GM23338 (cell line): Measurements from ENCODE around the gene NFIA. TPM values are rescaled to one million over a fixed set of nuclear protein-coding genes. Genes with fewer than 3 reads are reported as not detected.

Experiments
- ATAC-seq: fragments of 200-7000 bp; cut with Tn5 transposase; 3 replicates; pipeline ENCODE4 v1.9.1; 2020
- DNase-seq: peaks from one replicate; pipeline ENCODE4 v3.0.0-alpha.2; 2015; ENCODE audit warnings: low spot score
- H2AFZ ChIP-seq: fragments of 200-600 bp; sonication (generic); 2 replicates; pipeline ENCODE4 v1.8.0; 2016; ENCODE audit warnings: antibody characterized with exemption, mild to moderate bottlenecking, moderate library complexity
- H3F3A ChIP-seq: fragments of 200-600 bp; sonication (generic); replicated peaks from 2 replicates; pipeline ENCODE4 v1.8.0; 2017; ENCODE audit warnings: antibody characterized with exemption, mixed run types, low read depth
- H3K27ac ChIP-seq: fragments of 200-600 bp; sonication (generic); 2 replicates; pipeline ENCODE4 v1.6.1; 2016; ENCODE audit warnings: low read depth
- H3K27me3 ChIP-seq: fragments of 200-600 bp; sonication (generic); 2 replicates; pipeline ENCODE4 v1.8.0; 2016; ENCODE audit warnings: mild to moderate bottlenecking, mixed run types, moderate library complexity; ENCODE audit not compliant: insufficient read depth
- H3K36me3 ChIP-seq: fragments of 200-600 bp; sonication (generic); 2 replicates; pipeline ENCODE4 v1.8.0; 2016; ENCODE audit warnings: mild to moderate bottlenecking; ENCODE audit not compliant: insufficient read depth
- H3K4me1 ChIP-seq: fragments of 200-600 bp; sonication (generic); 2 replicates; pipeline ENCODE4 v1.8.0; 2016; ENCODE audit warnings: mild to moderate bottlenecking, moderate library complexity; ENCODE audit not compliant: insufficient read depth
- H3K4me2 ChIP-seq: fragments of 200-600 bp; sonication (generic); 2 replicates; pipeline ENCODE4 v1.7.1; 2017; ENCODE audit warnings: mixed run types
- H3K4me3 ChIP-seq: fragments of 200-600 bp; sonication (generic); 2 replicates; pipeline ENCODE4 v1.6.1; 2016; ENCODE audit warnings: mixed run types
- H3K79me2 ChIP-seq: fragments of 200-600 bp; sonication (generic); replicated peaks from 2 replicates; pipeline ENCODE4 v1.8.0; 2017; ENCODE audit warnings: mild to moderate bottlenecking; ENCODE audit not compliant: insufficient read depth
- H3K9me2 ChIP-seq: fragments of 200-600 bp; sonication (generic); 2 replicates; pipeline ENCODE4 v1.8.0; 2017; ENCODE audit not compliant: insufficient read depth
- H4K20me1 ChIP-seq: fragments of 200-600 bp; sonication (generic); replicated peaks from 2 replicates; pipeline ENCODE4 v1.8.0; 2017; ENCODE audit warnings: mild to moderate bottlenecking; ENCODE audit not compliant: insufficient read depth
- H3K27ac Mint-ChIP-seq: 2 replicates; pipeline ENCODE4 v1.8.0; 2020; ENCODE audit warnings: inconsistent platforms, mild to moderate bottlenecking, moderate library complexity, mixed read lengths
- H3K27me3 Mint-ChIP-seq: 3 replicates; pipeline ENCODE4 v1.8.0; 2022; ENCODE audit warnings: low read depth, mild to moderate bottlenecking, moderate library complexity, mixed read lengths, inconsistent platforms; ENCODE audit not compliant: insufficient read depth, poor library complexity
- H3K36me3 Mint-ChIP-seq: 3 replicates; pipeline ENCODE4 v1.8.0; 2021; ENCODE audit warnings: low read depth, mild to moderate bottlenecking, inconsistent platforms, moderate library complexity, mixed read lengths
- H3K4me1 Mint-ChIP-seq: 3 replicates; pipeline ENCODE4 v1.8.0; 2020; ENCODE audit warnings: mild to moderate bottlenecking, inconsistent platforms, mixed read lengths
- H3K4me3 Mint-ChIP-seq: 3 replicates; pipeline ENCODE4 v1.8.0; 2021; ENCODE audit warnings: moderate library complexity, mild to moderate bottlenecking, inconsistent platforms, mixed read lengths
- H3K9me3 Mint-ChIP-seq: 3 replicates; pipeline ENCODE4 v1.8.0; 2020; ENCODE audit warnings: moderate library complexity, mild to moderate bottlenecking, inconsistent platforms, mixed read lengths
- CREB1 ChIP-seq: fragments of 250-450 bp; sonication (Bioruptor Pico); IDR thresholded peaks from 2 replicates; pipeline ENCODE4 v1.5.0; 2020; ENCODE audit warnings: low read depth, mild to moderate bottlenecking, moderate library complexity
- ETS1 ChIP-seq: IDR thresholded peaks from 2 replicates; pipeline ENCODE4 v1.6.1; 2016; ENCODE audit warnings: antibody characterized with exemption
- EZH2 ChIP-seq: fragments of 200-600 bp; sonication (generic); IDR thresholded peaks from one replicate; pipeline ENCODE4 v1.8.0; 2017; ENCODE audit warnings: antibody characterized with exemption, mild to moderate bottlenecking, low read depth; ENCODE audit not compliant: unreplicated experiment
- EZH2phosphoT487 ChIP-seq: fragments of 200-600 bp; sonication (generic); IDR thresholded peaks from one replicate; pipeline ENCODE4 v1.8.1; 2018; ENCODE audit warnings: antibody characterized with exemption; ENCODE audit not compliant: unreplicated experiment
- POLR2AphosphoS5 ChIP-seq: IDR thresholded peaks from 2 replicates; pipeline ENCODE4 v1.6.1; 2016; ENCODE audit warnings: antibody characterized with exemption, low read depth
- ZNF114 ChIP-seq: fragments of 250-450 bp; sonication (Bioruptor Pico); IDR thresholded peaks from 2 replicates; pipeline ENCODE4 v1.5.0; 2020; ENCODE audit warnings: mild to moderate bottlenecking, moderate library complexity
- ZNF331 ChIP-seq: fragments of 250-450 bp; sonication (Bioruptor Pico); IDR thresholded peaks from 2 replicates; pipeline ENCODE4 v1.5.0; 2020; ENCODE audit warnings: low read depth, mild to moderate bottlenecking, moderate library complexity
- ZNF462 ChIP-seq: fragments of 250-450 bp; sonication (Bioruptor Pico); IDR thresholded peaks from 2 replicates; pipeline ENCODE4 v1.5.0; 2020; ENCODE audit warnings: mild to moderate bottlenecking, moderate library complexity
- polyA plus RNA-seq: library from polyadenylated mRNA; unstranded; fragments of >200 nt; fragmentation: Nextera tagmentation; extraction: Ambion mirVana; gene quantifications from 2 replicates; pipeline ENCODE4 v1.2.1, GENCODE V29; 2016
- total RNA-seq: library from RNA; depleted of rRNA; stranded (reverse); fragments of >200 nt; shearing (Covaris generic); gene quantifications from 2 replicates; pipeline ENCODE4 v1.2.3, GENCODE V29; 2014

NFIA gene
- total and polyA plus RNA-seq, 2 experiments from 2014 or later, result 0.97 to 2.3 TPM

- H3K27ac Mint-ChIP-seq, result no peak overlapping the region
- peak overlapping the region; percentile 83 for H3K4me3 Mint-ChIP-seq
- peak overlapping the region; percentile 79 for H3K4me2 ChIP-seq
- peaks cover 2% of the 10 kb centered on the region; the same call in 2 of the 3 replicates for H3K9me3 Mint-ChIP-seq
- H3K36me3 ChIP-seq, result no peaks in the 10 kb centered on the region
- H2AFZ ChIP-seq, result no peak overlapping the region
- H3F3A ChIP-seq, result peaks cover 14% of the 10 kb centered on the region; the same call in 1 of the 2 replicates
- H3K27ac ChIP-seq, result no peak overlapping the region
- peak overlapping the region; percentile 58 for H3K4me3 ChIP-seq
- ATAC-seq, result no peak
- peaks cover 50% of the 10 kb centered on the region for H3K27me3 Mint-ChIP-seq
- peak; percentile 29 for DNase-seq
- peaks cover 69% of the 10 kb centered on the region for H3K27me3 ChIP-seq
- H3K79me2 ChIP-seq, result no peaks in the 10 kb centered on the region
- peaks cover 40% of the 10 kb centered on the region for H3K4me1 ChIP-seq
- peaks cover under 1% of the 10 kb centered on the region; the same call in 1 of the 3 replicates for H3K36me3 Mint-ChIP-seq
- H3K9me2 ChIP-seq, result no peaks in the 10 kb centered on the region
- TF ChIP-seq POLR2AphosphoS5 (no peak), CREB1 (CRISPR knock-in tag) (no peak), ZNF114 (CRISPR knock-in tag) (no peak), ETS1 (no peak), ZNF331 (no peak), EZH2phosphoT487 (no peak), ZNF462 (CRISPR knock-in tag) (no peak), EZH2 (peak; percentile 14)
- H3K4me1 Mint-ChIP-seq, result peaks cover 38% of the 10 kb centered on the region
- H4K20me1 ChIP-seq, result no peaks in the 10 kb centered on the region
These were observed 3.6 kb upstream of the NFIA start for GRCh38 chr1:61078618-61079295.
